Lower lobe of right lung (tissue), 2 donors: ENCODE measurements around the gene TNFRSF21. TPM values are rescaled to one million over a fixed set of nuclear protein-coding genes. Genes with fewer than 3 reads are reported as not detected.
A peak's percentile ranks its signal among the peaks of the same experiment; 100 is the strongest.

Experiments
- ATAC-seq, 2 donors: fragments of 200-7000 bp; cut with Tn5 transposase; one replicate each; pipeline ENCODE4 v1.9.1; 2020 to 2022; ENCODE audit warnings: mild to moderate bottlenecking in 2 of 2, moderate library complexity in 2 of 2
- DNase-seq: peaks from one replicate; pipeline ENCODE4 v3.0.0-alpha.2; 2020
- H3K27ac ChIP-seq: fragments of 200-600 bp; one replicate; pipeline ENCODE4 v1.8.0; 2022
- H3K27me3 ChIP-seq: fragments of 200-600 bp; one replicate; pipeline ENCODE4 v1.8.0; 2022; ENCODE audit warnings: low read depth
- H3K36me3 ChIP-seq: fragments of 200-600 bp; one replicate; pipeline ENCODE4 v1.8.0; 2022; ENCODE audit warnings: mild to moderate bottlenecking
- H3K4me1 ChIP-seq: fragments of 200-600 bp; one replicate; pipeline ENCODE4 v1.8.0; 2022
- H3K4me3 ChIP-seq: fragments of 200-600 bp; one replicate; pipeline ENCODE4 v1.8.0; 2022; ENCODE audit warnings: mild to moderate bottlenecking
- H3K9me3 ChIP-seq: fragments of 200-600 bp; one replicate; pipeline ENCODE4 v1.8.0; 2022
- intact Hi-C: fragments of 100-400 bp; cut with DNase I; formaldehyde crosslinking; loops from one replicate; pipeline ENCODE4 v1.11.0; 2022
- total RNA-seq: library from RNA; stranded (reverse); fragmentation: NEBNext Ultra II Directional; extraction: Animal tissue kit (Norgen Biotek cat#: 25700); gene quantifications from one replicate; pipeline ENCODE4 v1.2.1, GENCODE V29; 2021
- TF ChIP-seq, protein P1 (sequence below): fragments of 200-600 bp; IDR thresholded peaks from one replicate; pipeline ENCODE4 v1.8.0; 2022; ENCODE audit warnings: antibody characterized with exemption, mild to moderate bottlenecking
- donor health status: DM: no; HTN: yes; CAD: no; lungs with severe emphysema.

The TNFRSF21 gene
- total RNA-seq, 1 donor from 2014 or later = 21.7 TPM

DNA sequence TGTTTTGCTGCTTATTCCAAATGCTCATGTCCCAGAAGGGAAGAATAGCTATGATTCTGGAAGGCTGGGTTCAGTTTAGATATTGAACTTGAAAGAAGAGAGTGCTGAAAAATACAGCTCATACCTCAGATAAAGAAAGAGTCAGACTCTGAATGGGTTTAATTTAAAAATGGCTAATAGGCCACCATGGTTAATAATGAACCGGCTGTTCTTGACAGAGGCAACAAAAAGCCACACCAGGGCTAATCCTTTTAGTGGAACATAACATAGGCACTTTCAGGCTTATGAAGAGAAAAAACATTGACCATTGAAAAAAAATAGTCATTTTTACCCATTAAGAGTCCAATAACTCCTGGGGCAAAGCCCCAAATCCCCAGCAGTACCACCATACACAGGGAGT is 59.4 kb downstream of the TNFRSF21 start:
- H3K27me3 ChIP-seq = no peaks in the 10 kb centered on the region
- peaks cover 7% of the 10 kb centered on the region for H3K36me3 ChIP-seq
- TF ChIP-seq, protein P1, sequence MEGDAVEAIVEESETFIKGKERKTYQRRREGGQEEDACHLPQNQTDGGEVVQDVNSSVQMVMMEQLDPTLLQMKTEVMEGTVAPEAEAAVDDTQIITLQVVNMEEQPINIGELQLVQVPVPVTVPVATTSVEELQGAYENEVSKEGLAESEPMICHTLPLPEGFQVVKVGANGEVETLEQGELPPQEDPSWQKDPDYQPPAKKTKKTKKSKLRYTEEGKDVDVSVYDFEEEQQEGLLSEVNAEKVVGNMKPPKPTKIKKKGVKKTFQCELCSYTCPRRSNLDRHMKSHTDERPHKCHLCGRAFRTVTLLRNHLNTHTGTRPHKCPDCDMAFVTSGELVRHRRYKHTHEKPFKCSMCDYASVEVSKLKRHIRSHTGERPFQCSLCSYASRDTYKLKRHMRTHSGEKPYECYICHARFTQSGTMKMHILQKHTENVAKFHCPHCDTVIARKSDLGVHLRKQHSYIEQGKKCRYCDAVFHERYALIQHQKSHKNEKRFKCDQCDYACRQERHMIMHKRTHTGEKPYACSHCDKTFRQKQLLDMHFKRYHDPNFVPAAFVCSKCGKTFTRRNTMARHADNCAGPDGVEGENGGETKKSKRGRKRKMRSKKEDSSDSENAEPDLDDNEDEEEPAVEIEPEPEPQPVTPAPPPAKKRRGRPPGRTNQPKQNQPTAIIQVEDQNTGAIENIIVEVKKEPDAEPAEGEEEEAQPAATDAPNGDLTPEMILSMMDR = no peak
- DNase-seq = no peak
- intact Hi-C loops = no loop called here
- no peak for ATAC-seq
- no peak overlapping the region for H3K27ac ChIP-seq
- no peaks in the 10 kb centered on the region for H3K9me3 ChIP-seq
- peaks cover 17% of the 10 kb centered on the region for H3K4me1 ChIP-seq
- H3K4me3 ChIP-seq = no peak overlapping the region

DNA sequence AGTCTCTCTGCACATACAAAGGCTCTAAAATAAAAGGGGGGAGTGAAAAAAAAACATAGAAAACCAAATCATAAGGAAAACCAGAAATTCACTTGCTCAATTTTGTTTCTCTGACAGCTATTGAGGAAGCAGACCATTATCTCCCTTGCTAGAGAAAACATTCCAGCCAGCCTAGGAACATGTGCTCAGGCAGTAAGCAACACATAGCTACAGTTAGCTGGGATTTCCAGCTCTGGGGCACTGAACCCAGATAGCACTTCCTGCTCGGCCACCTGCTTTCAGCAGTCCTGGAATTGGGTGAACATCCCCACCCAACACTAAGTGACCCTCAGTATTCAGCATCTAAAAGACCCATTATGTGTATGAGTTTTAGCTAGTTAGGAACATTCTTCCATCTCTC is 61.3 kb downstream of the TNFRSF21 start:
- Histone ChIP-seq H3K36me3 (peaks cover 7% of the 10 kb centered on the region), H3K27me3 (no peaks in the 10 kb centered on the region), H3K27ac (no peak overlapping the region), H3K4me1 (peaks cover 17% of the 10 kb centered on the region), H3K4me3 (no peak overlapping the region), H3K9me3 (no peaks in the 10 kb centered on the region)
- TF ChIP-seq, protein P1 = no peak
- intact Hi-C loops = no loop called here
- DNase-seq (no peak), ATAC-seq (no peak)

DNA sequence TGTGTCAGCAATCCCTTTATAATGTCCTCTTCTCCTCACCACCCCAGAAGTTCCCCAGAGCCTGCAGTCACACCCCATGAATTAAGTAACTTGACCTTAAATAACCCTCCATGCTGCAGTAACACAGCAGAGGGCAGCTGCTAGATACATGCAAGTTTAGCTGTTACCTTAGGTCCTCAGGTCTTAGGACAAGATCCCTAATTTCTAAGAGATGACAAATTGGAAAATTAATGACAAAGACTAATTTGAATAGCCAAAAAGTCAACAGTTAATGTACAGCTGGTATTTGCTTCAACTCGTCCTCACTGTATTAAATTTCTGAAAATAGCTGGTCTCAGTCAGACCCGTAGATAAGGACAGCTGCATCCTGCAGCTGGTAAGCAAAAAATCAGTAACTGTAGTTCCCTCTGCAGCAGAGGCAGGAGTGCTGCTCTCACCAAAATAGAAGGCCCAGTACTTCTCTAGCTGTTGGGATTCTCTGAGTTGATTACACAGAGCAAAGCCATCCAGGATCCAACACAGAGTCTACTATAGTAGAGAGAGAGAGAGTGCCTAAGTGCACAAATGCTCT is 62.4 kb downstream of the TNFRSF21 start:
- no peak overlapping the region for H3K4me3 ChIP-seq

DNA sequence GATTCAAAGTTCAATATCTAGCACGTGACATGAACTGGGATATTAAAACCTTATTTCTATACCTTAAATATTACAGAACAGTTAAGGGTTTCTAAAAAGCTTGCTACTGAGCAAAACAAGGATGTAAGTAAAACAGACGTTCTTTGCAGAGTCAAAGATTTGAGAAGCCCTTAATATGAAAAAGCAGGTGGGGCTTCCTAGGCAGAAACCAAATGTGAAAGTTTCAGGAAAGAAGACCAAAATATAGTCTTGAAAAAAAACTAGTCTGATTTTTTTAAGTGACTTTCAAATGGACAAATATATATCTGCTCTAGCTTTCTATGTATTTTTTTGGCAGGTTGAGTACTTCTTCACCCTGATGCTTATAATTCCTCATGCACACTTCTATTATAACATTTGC is 63.2 kb downstream of the TNFRSF21 start:
- Histone ChIP-seq H3K36me3 (no peaks in the 10 kb centered on the region), H3K27me3 (no peaks in the 10 kb centered on the region), H3K4me1 (peaks cover 33% of the 10 kb centered on the region), H3K27ac (no peak overlapping the region), H3K4me3 (no peak overlapping the region), H3K9me3 (no peaks in the 10 kb centered on the region)
- no peak for DNase-seq
- ATAC-seq = no peak
- TF ChIP-seq, protein P1 = no peak
- intact Hi-C loops = no loop called here

More for the DNA sequence above, 62.4 kb downstream of the TNFRSF21 start:
- intact Hi-C loops = no loop called here
- Histone ChIP-seq H3K27ac (no peak overlapping the region), H3K27me3 (no peaks in the 10 kb centered on the region), H3K4me1 (peaks cover 26% of the 10 kb centered on the region), H3K9me3 (no peaks in the 10 kb centered on the region), H3K36me3 (peaks cover 4% of the 10 kb centered on the region)
- ATAC-seq = peak; percentile 36 to 60
- TF ChIP-seq, protein P1 = no peak
- DNase-seq = no peak

DNA sequence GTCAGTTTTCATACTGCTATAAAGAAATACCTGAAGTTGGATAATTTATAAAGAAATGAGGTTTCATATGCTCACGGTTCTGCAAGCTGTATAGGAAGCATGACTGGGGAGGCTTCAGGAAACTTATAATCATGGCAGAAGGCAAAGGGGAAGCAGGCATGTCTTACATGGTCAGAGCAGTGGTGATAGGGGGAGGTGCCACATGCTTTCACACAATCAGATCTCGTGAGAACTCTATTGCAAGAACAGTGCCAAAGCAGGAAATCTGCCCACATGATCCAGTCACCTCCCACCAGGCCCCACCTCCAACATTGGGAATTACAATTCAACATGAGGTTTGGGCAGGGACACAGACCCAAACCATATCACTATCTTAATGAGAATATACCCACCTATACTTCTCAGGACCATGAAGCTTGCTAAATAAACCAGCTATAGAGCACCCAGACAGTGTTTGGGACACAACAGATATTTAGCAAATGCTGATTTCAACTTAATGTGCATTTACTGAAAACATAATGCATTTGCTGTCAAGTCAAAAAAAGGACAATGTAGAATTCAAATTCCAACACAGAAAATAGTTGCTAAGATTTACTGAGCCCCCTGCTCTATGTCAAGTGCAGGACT is 63.8 kb downstream of the TNFRSF21 start:
- DNase-seq (no peak), ATAC-seq (no peak)
- intact Hi-C loops = no loop called here
- H3K4me3 ChIP-seq = no peak overlapping the region
- no peaks in the 10 kb centered on the region for H3K27me3 ChIP-seq
- peaks cover 33% of the 10 kb centered on the region for H3K4me1 ChIP-seq
- TF ChIP-seq, protein P1 = no peak
- no peaks in the 10 kb centered on the region for H3K36me3 ChIP-seq
- no peaks in the 10 kb centered on the region for H3K9me3 ChIP-seq
- H3K27ac ChIP-seq = no peak overlapping the region
